Stimulated activated CD4-positive, alpha-beta T cell treated with anti-CD3 and anti-CD28 coated beads, Interleukin-1b, Interleukin-23, amount 100 ng/mL, for 48 hours (primary cell): ENCODE results near the gene DDX5.
A peak's percentile ranks its signal among the peaks of the same experiment; 100 is the strongest.
"Not testable (repeated sequence)": the region's sequence is repeated elsewhere in the genome, so short reads cannot be mapped to it uniquely, and the experiment has no call there.

ENCODE experiments used
- DNase-seq: peaks from one replicate; pipeline ENCODE4 v3.0.0-alpha.2; 2020

The DDX5 gene

DNA sequence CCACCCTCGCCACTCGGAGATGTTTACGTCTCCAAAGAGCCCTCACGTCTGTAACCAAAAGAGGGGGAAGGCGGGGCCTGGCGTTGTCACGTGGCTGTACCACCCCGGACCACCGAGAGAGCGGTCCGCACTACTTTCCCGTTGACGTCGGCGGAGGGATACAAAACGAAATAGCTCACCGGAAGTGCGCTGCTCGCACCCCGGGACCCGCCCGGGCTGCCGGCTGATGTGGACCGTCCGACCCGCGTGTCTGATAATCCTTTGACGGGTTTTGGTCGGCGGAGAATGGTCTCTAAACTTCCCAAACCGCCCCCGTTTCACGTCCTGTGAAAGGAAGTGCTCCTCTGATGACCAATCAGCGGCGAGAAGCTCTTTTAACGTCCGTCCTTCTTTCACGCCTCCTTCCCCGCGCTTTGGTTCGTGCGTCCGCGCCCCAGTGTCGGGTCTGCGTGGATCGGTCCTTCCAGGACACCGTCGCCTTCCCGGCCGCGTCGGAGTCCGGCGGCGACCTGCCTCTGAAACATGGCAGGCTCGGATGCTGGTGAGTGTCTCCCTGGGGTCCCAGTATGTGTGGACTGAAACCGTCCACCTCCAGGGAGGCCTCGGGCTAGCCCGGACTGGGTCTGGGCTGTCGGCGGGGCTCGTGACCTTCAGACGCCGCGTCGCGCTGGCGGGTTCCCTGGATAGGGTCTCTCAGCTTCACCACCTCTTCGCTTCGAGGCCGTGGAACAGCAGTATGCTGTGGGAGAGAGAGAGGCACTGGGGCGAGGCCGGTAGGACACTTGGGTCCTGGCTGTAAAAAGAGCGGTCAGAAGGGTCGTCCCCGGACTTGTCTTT is 705 bp upstream of the DDX5 start, which contains the start of gene CEP95:
CEP95 (plus strand) TSS at position 402 of the 837 bp plus-strand sequence; CDS start at position 523, 121 bp downstream.
- DNase-seq: peak; percentile 96

DNA sequence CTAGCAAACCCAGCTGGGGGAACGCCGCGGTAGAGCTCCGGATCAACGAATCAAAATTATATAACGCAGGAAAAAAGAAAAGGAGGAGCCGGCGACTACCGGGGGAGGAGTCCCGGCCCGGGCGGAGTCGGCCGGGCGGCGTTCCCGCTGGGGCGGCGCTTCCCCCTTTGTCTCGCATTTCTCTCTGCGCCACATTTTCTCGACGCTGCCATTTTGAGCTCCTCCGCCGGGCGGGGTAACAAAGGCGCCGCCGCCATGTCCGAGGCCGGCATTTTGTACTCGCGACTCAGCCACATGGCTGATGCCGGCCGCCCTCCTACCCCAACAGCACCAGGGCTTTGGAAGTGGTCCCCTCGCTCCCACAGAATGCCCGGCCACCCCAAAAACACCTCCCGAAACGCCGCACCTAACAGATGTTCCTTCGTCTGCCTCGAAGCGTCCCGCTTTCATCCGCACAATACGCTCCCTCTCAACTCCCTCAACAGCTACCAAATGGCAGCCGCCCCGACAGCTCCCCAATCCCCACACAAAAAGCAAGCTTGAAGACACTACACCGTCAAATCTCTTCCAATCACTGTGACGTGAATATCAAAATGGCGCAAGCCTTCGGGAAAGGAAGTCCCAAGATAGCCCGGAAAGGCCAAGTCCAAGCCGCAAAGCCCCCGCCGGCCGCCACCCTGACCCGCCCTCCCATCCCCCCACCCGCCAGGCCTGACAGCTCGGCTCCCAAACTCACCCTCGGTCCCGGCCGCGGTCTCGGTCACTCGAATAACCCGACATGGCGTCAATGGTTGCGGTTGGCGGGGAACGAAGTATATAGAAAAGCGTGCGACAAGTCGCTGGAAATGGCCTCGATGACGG is 519 bp downstream of the DDX5 start:
- DNase-seq: peak; percentile 86

DNA sequence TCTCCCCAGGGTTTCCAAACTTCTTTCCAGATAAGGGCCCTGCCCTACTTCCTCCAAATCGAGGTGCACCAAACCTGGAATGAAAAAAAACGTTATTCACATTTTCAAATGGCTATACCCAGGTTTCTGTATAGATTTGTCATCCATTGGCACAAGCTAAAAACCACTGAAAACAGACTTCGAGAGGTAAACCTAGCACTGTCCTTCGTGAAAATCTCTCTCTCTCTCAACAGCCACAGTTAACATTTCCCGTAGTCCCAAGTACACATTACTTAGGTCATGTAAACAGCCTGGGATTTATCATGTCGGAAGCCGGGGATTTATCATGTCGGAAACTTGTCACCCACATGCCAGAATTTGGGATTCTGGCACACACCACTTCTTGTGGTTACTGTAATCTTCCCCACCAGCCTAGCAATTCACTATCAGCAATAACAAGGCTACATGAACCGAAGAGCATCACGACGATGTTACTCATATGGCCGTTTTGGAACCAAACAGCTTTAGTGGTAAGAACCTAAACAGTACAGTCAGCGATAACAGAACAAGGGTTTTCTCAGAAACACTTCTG is 1.2 kb downstream of the DDX5 start:
- no peak for DNase-seq

DNA sequence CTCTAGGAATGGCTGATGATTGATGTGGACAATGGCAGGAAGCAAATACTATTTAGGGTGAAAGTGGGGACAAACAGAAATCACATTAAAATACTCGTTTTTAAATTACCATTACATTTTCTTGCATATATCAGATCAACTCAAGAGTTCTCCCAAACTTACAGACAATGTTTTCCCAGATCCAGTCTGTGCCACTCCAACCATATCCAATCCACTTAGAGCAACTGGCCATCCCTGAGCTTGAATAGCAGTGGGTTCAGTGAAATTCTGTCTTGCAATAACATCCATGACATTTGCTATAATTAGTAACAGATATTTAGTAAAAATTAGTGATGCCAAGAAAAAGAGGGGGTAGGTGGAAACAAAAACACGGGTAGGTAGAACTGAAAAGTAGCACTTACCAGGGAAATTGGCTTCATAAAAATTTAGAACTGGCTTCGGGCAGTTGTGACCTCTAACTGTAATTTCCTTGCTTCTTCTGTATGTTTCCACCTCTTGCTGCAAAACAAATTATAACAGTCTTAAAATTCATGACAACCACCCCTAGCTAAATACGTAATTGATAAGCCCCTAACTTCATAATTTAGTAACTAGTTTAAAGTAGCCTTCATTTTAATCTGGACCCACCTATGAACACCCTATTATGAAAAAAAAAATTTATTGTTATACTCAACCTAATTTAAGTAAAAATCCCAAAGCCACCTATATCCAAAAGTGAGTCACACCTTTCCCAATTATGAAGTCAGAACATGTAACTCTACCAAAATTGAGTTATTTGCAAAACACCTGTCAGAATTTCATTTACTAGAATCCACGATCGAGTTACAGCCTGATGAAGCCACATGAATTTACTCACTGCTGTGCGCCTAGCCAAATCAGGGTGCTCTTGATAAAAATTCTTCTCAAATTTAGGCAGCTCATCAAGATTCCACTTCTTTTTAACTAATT is 2.0 kb downstream of the DDX5 start:
- no peak for DNase-seq

DNA sequence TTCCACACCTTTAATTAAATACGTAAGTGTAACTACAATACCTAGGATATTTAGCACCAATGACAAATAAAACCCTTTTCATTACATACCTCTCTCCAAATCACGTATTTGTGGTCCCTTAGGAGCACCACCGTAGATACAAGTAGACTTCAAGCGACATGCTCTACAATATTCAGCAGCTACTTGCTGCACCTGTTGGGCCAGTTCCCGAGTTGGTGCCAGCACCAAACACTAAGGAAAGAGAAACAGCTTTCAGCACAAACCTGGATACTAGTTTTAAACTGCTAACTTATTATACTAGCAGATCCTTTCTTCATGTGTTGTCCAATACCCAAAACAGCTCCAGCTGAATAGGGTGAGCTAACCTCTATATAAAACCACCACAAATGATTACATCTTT is 2.7 kb downstream of the DDX5 start:
- DNase-seq: no peak

DNA sequence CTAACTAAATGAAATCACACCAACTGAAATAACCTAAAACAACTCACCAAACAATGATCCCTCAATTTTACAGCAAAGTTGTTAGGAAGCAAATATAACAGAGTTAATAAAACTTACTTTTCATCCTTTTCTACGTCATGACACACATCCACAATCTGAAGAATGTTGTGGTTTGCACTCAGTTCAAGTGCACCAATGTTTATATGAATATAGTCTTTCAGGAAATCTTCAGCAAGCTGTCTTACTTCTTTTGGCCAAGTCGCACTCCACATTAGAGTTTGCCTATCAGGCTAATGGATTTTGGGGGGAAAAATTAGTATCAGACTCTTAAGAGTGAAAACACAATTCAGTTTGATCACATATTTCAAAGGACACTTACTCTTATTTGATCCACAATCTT is 3.3 kb downstream of the DDX5 start:
- no peak for DNase-seq

DNA sequence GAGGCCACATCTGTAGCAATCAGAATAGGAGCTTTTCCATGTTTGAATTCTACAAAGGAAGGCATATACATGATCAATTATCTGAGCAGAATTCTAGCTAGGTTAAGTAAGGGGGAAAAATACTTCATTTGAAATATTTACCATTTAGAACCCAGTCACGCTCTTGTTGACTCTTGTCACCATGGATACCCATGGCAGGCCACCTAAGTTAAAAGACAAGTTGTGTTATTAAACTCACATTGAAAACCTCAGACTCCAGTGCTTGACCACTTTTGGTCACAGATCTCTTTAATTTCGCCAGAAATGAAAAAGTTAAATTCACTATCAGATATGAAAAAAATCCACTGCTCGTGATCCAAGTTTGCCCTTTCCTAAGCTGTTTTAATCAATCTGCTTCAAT is 4.1 kb downstream of the DDX5 start:
- no peak for DNase-seq

DNA sequence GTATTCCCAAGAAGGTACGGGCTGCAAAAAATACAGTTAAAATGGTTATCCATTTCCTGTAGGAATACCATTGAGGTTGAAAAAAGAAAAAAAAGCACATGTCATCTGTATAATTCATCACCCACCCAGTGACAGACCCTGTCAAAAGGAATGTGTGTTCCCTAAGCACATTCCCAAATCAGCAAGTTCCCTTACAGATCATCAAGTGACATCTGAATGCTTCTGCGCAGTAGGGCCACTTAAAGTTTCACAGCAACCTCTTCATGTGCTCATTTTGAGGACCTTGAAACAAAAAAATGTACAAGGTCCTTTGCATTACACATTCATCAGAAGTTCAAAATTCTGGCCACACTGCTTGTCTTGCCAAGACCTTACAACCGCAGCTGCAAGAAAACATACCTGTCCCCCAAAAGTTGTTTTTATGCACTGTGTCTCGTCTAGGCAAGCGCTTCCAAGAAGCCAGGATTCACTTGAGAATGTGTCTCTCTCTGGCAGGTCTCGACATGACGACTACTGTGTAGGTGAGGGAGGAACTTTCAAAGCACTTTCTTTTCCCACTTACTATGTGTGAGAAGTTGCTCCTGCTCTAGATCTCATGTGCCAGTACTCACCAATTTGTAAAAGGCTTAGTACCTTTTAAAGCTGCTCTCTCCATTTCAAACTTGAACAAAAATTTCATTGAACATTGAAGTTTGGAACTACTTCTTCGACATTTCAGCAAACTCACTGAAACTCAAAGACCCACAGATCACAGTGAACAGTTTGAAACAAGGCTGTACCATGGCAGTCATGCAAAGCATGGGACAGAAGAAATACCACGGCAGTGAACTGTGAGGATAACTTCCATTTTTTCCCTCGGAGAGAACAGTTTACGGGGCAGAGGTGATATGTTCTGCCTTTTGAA is 5.0 kb downstream of the DDX5 start:
- DNase-seq: no peak

DNA sequence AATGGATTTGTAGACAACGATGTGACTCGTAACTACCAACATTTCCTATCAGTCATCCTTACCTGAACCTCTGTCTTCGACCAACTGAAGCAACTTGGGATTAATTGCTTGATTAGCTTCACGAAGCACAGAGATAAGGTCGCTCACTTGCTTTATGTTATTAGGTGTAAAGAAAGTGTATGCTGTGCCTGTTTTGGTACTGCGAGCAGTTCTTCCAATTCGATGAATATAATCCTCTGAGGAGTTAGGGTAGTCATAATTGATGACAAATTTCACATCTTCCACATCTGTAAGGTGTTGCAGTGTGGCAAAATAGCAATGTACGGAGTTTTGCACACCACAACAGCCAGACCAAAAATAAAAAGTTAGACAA is 5.6 kb downstream of the DDX5 start:
- no peak for DNase-seq

DNA sequence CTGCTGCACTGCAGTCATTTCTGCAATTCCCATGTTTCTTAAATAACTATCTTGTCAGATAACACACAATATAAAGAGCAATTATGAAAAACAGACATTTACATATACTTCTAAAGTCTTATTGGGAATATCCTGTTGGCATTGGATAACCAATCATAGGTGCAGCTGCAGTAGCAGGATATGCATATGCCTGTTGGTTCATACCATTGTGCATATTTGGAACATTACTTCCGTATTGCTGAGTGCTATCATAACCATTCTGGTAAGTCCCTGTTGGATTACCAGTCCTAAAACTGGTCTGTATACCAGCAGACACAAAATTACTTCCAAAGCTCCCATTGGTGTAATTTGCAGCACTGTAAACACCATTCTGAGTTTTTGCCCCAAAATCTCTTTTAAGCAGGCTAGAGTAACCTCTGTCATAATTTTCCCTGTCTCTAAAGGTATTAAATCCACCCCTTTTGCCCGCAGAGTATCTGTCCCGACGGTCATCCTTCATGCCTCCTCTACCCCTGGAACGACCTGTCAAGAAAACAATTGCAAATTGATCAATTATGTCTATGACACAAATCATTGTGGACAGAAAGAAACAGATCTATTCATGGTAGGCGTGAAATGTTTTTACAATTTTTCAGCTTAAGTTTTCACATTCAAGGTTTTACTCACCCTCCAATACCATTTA is 6.1 kb downstream of the DDX5 start:
- DNase-seq: no peak

DNA sequence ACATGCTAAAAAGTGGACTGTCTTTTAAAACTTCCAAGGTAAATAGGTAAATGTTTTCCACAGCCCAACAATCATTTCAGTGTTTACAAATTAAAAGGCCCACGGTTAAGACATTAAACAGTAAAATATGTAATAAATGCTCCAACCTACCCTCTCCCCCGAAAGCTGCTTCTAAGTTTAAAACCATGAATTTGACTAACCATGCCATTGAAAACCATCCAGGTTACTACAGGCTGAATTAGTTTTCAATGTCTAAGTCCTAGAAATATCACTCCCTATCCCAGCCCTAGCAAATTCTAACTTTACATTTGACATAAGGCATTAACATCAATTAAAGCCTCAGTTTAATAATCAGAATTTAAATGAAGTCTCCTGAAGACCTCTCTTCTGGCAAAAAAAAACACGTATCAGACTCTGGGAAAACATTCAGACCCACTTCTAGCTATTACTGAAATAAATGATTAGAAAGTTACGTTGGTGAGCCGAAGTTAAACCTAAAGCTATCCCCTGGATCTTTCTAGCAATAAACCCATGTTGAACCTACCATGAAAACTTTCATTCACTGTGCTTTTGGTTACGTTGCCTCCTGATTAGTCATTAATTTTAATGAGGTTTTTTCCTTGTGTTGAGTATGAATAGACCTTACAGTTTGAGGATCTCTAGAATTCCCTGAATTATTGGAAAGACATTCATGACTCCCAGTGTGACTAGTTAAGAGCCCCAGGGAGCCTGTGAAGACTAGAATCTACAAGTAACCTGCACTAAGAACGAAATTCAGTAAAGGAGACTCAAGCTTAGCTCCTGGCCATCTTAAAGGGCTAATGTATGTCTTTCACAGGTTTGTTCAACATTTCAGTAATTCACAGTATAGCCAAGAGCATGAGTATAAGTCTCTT is 7.5 kb downstream of the DDX5 start:
- no peak for DNase-seq

DNA sequence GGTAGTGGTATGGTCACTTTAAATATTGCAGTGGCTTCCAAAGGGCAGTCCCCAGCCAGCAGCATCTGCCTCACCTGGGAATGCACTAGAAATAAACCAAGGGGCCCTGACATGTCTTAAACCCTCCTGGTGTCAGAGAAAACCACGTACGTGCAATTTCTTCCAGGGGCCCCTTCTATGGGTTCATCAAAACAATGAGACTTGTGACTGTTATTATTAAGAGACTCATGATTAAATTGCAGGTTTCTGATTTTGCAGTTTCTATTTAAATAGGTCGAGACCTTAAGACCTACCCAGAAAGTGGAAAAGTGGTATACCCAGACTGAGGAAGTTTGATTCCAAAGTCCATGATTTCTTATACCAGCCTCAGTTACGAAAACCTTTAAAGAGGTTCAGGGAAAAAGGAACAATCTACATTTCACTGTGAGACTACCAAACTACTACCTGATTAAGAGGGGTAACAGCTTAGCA is 8.5 kb downstream of the DDX5 start:
- DNase-seq: no peak

DNA sequence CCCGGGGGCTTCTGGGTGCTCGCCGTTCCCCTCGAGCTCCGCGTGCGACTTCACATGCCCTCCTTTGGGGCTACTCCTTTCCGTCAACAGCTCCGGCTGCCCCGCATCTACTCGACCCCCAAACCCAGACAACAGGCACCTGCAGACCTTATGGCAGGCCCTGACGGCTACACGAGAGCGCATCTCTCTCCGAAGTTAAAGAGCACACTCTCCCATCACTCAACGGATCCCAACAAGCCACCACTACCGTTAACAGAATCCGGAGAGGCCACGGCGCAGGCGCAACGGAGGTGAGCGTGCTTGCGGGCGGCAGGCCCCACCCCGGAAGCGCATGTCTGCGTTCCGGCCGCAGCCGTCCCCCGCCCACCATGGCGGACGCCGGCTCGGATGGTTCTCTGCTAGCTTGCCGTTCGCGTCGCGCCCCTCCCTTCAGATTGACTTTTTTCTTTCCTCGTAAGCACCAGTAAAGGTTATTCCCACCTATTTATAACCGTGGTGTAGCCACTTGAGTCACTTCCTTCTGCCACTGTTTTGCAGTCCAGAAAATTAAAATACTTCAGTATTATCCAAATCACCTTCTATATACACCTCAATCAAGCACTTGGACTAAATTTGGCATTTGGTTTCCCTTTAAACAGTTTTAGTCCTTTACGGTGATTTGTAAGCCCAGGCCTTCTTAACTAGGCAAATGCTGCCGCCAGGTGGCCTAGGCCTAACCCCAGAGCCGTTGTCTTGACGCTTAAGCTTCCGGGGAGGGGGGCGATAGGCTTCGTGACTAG is 9.1 kb downstream of the DDX5 start, which contains the start of gene POLG2:
POLG2 (minus strand) TSS at position 269 of the 779 bp plus-strand sequence; CDS start at position 183, 86 bp downstream.
- DNase-seq: peak; percentile 95

DNA sequence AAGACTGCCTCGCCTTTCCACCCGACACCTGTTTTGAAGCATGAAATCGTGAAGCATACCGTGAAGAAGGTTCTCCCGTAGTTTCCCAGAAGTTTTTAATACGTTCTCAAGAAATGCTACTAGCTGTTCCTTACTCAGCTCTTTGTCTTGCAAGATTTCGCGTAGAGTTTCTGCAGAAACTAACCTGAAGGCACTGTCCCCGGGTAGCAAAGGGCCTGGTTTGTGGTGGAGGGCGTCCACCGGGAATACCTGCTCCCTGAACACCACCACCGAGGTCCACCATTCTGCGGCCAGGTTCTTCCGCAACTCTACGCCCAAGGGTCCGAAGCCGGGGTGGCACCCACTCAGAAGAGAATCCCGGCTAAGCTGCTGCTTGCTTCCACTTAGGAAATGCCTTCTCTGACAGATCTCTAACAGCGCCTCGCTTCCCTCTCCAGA is 9.7 kb downstream of the DDX5 start:
- no peak for DNase-seq

DNA sequence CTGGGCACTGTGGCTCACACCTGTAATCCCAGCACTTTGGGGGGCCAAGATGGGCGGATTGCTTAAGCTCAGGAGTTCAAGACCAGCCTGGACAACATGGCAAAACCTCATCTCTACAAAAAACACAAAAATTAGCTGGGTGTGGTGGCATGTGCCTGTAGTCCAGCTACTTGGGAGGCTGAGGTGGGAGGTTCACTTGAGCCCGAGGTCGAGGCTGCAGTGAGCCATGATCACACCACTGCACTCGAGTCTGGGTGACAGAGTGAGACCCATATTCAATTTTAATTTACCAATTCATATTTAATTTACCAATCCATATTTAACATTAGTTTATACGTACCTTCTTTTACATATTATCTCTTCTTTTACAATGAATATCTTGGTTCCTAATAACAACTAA is 10.8 kb downstream of the DDX5 start:
- not testable (repeated sequence) for DNase-seq

DNA sequence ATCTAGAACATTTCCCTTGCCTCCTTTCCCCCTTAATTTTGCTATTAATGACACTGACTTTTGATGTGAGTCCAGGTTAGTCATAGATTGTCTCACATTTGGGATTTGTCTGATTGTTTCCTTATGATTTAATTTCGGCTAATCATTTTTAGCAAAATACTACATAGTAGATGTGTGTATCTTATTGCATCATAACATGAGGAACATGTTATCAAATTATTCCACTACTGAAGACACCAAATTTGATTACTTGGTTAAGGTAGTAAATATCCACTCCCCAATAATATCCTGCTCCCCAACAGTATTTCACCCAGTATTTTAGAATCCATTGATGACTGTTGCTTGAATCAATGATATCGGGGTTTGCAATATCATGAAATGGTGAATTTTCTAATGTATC is 12.0 kb downstream of the DDX5 start:
- no peak for DNase-seq

DNA sequence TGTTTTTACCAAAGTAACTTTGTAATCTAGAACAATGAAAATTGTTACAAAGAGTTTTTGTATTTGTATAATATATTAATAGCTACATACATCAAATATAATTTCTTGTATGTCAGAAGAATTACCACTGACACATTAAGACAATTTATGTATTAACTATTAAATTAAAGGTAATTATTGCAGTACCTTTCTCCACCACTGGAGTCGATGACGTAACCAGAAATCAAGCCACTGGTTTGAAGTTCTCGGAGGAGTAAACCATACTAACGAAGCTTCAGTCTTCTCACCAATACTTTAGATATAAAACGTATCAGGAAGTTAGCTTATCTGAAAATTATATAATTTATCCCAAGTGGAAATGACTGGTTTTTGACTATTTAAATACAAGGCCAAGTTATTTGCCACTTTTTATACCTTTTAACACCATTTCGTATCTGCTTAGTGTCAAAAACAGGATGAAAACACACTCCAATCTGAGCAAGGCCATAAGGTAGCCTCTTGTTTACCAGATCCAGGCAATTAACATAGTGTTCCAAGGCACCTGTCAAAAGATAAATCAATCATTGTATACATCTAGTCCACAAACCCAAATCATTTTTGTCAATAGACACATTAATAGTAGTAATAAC is 13.5 kb downstream of the DDX5 start:
- DNase-seq: peak; percentile 16

DNA sequence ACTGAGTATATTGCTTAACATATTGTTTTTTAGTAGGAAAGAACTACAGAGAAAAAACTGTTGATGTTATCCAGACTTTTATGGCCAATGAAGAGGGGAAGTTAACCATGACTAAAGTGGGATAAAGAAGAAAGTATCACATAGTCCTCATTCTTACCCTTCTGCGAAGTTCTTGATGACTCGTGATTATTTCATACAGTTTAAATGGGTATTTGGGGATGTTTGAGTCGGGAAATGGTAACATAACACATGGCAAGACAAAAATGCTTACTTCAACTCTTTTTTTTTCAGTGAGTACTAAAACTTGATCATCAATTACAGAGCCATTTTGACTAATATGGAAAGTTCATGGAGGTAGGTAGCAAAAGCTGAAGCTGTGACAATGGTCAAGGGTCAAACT is 14.1 kb downstream of the DDX5 start:
- no peak for DNase-seq
